ENCODE results near the gene FBXW10B. TPM values are rescaled to one million over a fixed set of nuclear protein-coding genes. Genes with fewer than 3 reads are reported as not detected.
A peak's percentile ranks its signal among the peaks of the same experiment; 100 is the strongest.
"Not testable (repeated sequence)": the region's sequence is repeated elsewhere in the genome, so short reads cannot be mapped to it uniquely, and the experiment has no call there.

Gene FBXW10B
- total RNA-seq = 1.1 TPM

DNA sequence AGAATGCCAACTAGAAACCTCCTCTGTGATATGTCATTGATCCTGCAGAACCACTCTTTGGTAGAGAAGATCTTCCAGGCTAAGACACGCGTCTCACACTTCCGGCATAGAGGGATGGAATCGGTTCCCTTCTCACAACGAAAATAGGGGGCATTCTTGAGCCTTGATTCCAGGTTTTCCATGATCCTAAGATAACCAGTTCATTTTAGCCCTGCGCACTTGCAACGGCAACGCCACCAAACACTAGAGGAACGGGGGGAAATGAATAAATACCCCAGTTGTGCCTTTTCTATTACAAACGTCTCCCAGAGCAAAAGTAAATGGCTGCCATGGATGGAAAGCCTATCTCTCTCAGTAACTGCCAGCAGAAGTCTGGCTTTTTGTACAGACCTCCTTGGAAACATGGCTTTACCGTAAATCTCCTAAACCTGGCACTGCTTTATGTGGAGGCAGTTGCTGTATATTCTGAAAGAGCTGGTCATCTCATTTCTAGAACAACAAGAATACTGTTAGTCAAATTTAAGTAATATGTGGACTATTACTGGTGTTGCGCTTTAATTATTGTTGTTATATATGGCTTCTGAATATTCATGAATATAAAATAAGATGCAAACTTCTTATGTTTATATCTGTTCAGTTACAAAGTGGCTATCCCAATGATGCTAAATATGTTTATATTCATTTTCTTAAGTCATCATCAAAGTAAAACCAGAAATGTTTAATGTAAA lies at the start of gene FBXW10B:
FBXW10B (minus strand) TSS at position 374 of the 728 bp plus-strand sequence; CDS start at position 182, 192 bp downstream.
- DNase-seq = not testable (repeated sequence)

GRCh38 chr17:15663691-15664090 lies 44.2 kb upstream of the FBXW10B start:
- no peak for DNase-seq

DNA sequence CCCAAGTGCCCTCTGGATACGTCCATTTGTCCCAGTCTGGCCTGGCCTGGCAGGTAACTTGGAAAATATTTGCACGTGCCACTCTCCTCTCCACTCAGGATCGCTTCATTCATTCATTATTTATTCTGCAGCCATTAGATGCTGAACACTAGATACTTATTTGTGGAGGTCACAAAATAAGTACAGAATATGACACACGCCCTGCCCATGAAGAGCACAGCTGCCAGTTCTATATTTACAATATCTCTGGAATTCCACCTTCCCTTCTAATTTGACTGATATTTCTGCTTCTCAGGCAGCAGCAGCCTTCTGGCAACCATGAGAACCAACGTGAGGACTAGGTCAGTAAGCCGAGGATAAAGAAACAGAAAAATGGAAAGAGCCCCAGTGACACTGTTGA lies 43.7 kb upstream of the FBXW10B start:
- no peak for DNase-seq

GRCh38 chr17:15662681-15663080 lies 43.2 kb upstream of the FBXW10B start:
- DNase-seq = no peak

GRCh38 chr17:15660077-15660476 lies 40.6 kb upstream of the FBXW10B start:
- DNase-seq = no peak

GRCh38 chr17:15659663-15660062 lies 40.2 kb upstream of the FBXW10B start:
- no peak for DNase-seq

DNA sequence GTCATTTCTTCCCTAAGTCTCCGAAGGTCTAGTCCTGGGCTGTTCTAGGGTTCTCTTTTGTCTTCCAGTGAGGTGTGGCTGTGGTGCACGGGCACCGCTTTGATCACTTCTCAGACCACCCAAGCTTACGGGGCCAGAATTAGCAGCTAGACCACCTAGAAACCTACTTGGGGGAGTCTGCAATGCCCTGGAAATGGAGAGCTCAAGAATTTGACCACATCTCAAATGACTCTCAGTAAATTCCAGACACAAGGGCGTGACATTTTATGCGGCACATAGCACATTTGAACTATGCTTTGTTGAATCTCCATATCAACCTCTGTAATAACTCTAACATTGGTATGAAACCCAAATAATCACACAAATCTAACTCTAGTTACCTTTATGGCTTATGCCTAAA lies 39.7 kb upstream of the FBXW10B start:
- DNase-seq = no peak

- DNase-seq = no peak
These were observed 38.8 kb upstream of the FBXW10B start for GRCh38 chr17:15658296-15658695.

- DNase-seq = no peak
These were observed 38.4 kb upstream of the FBXW10B start for GRCh38 chr17:15657868-15658267.

- no peak for DNase-seq
These were observed 35.5 kb upstream of the FBXW10B start for GRCh38 chr17:15654886-15655561.

DNA sequence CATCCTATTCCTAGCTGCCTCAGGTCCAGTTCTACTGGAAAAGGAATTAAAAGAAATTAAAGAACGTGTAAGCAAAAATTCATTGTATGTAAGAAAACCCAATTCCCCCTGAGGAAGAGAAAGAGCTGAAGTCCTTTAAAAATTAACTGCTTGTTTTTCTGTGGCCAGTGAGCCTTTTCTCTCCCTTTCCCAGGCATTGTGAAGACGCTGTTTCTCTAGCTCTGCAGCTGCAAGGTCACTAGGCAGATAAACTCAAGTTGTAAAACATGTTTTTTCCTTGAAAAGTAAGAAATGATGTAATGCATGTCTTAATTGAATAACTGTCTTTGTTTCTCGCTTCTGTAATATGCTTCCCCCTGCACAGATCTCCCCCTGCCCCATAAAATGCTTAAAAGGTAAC lies 34.9 kb upstream of the FBXW10B start:
- DNase-seq = not testable (repeated sequence)

GRCh38 chr17:15652960-15653359 lies 33.5 kb upstream of the FBXW10B start:
- DNase-seq = no peak

- DNase-seq = peak; percentile 68
These were observed 32.1 kb upstream of the FBXW10B start for GRCh38 chr17:15651583-15652110.

GRCh38 chr17:15650741-15651582 lies 31.5 kb upstream of the FBXW10B start:
- DNase-seq = no peak

DNA sequence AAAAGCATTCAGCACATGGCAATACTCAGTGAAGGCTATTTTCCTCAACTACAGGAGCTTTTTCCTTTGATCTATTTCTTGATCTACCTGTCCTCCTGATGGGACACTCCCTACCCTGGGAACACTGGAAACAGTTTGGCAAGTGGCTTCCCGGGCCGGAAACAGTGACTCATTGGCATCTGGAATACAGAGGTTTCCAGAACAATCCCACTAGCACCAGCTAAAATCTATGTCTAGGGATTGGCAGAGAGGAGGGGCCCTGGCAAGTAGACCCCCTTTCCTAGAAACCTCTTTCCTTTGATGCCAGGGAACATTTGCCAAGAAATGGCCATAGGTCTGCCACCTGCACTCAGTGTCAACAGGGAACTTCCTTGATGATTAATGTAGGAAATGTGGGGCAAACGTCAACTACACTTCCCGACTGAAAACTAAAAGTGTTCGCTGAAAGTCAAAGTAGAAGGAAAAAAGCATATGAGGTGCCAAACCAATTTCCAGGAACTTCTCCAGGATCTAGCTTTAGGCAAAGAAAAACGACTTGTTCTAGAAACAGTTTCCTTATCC lies 30.4 kb upstream of the FBXW10B start:
- no peak for DNase-seq

DNA sequence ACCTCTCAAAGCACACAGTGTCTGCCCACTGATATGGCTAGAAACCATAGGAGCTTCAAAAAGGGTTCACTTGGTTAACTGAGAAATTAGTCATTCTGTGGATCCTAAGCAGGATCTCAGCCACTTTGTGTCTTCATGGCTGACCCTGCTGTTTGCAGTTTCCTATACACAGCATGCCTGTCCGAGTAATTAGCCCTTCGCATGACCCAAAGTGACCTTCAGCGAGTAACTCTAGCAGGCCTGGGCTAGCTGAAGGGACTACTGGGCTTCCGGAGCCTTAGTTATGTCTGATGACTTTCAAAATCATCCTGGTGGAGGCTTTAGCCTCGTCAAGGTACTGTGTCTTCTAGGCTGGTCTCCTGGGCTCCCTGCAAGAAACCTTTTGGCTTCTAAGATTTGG lies 28.9 kb upstream of the FBXW10B start:
- no peak for DNase-seq

DNA sequence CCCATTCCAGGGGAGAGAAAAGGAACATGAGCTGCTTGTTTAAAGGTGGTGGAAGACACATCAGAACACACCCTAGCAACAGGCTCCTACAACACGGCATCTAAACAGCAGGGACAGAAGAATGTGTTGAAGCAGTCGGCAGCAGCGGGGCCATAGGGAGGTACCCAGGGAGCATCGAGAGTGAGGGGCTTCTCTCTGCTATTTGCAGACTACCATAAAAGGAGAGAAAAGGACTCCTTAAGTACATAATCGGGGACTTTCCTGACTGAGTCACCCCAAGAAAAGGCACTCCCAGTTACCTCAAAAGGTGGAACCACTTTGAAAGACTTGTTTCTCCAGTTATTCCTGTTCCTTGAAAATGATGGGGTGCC lies 26.4 kb upstream of the FBXW10B start:
- not testable (repeated sequence) for DNase-seq

- DNase-seq = not testable (repeated sequence)
These were observed 25.8 kb upstream of the FBXW10B start for GRCh38 chr17:15645099-15645941.

DNA sequence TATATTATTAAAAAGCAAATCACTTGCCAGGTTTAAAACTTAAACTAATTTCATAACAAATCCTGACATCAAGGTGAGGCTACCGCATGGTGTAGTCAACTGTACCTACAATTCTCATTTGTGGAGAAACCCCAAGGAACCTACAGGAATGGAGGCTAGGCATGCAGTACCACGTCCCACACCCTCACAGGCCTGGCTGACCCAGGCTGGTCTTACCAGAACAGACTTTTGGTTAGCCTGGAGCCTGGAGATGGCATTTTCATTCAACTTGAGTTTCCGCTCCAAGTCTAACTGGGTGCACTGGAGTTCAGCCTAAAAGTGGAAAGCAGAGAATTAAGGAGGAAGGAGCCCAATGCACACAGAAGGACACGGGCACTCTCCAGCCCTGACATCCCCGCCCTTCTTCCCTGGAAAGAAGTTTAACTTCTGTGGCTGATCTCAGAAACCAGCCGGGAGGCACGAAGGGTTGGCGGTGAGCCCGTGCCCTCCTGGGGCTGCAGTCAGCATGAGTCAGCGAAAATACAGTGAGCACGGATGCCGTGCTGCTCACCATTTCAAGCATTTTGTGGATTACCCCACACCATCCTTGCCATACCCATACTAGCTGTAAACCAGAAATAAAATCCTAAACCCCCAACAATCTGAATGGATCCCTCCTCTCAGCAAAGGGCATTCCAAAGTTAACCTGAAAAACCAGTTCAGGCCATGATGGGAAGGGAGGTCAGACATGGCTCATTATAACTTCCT lies 23.2 kb upstream of the FBXW10B start:
- not testable (repeated sequence) for DNase-seq

- DNase-seq = not testable (repeated sequence)
These were observed 22.5 kb upstream of the FBXW10B start for GRCh38 chr17:15642014-15642413.

All from occipital lobe (tissue), 2 donors.